BE2C (cell line): Measurements from ENCODE around the gene OR1E1. TPM values are rescaled to one million over a fixed set of nuclear protein-coding genes. Genes with fewer than 3 reads are reported as not detected.
A peak's percentile ranks its signal among the peaks of the same experiment; 100 is the strongest.
"Not testable (repeated sequence)": the region's sequence is repeated elsewhere in the genome, so short reads cannot be mapped to it uniquely, and the experiment has no call there.

Source experiments
- DNase-seq: peaks from one replicate; pipeline ENCODE4 v3.0.0-alpha.2; 2020
- H3K27me3 ChIP-seq: fragments of 250-450 bp; sonication (Bioruptor Pico); 2 replicates; pipeline ENCODE4 v1.5.1; 2020; ENCODE audit warnings: mild to moderate bottlenecking
- H3K36me3 ChIP-seq: fragments of 250-450 bp; sonication (Bioruptor Pico); 2 replicates; pipeline ENCODE4 v1.5.1; 2020; ENCODE audit warnings: mild to moderate bottlenecking
- H3K4me1 ChIP-seq: fragments of 250-450 bp; sonication (Bioruptor Pico); 2 replicates; pipeline ENCODE4 v1.5.1; 2020
- H3K4me3 ChIP-seq: 2 replicates; pipeline ENCODE4 v1.5.1; 2011; ENCODE audit warnings: low read depth, low read length
- H3K9me3 ChIP-seq: fragments of 250-450 bp; sonication (Bioruptor Pico); 2 replicates; pipeline ENCODE4 v1.5.1; 2020
- CTCF ChIP-seq: IDR thresholded peaks from 2 replicates; pipeline ENCODE4 v1.5.1; 2012; ENCODE audit warnings: mild to moderate bottlenecking, low read depth, low read length
- polyA plus RNA-seq: library from polyadenylated mRNA; unstranded; fragments of >200 nt; gene quantifications from one replicate; pipeline ENCODE4 v1.2.1, GENCODE V29; 2012; ENCODE audit warnings: low read depth, missing spikeins; ENCODE audit not compliant: insufficient read length, insufficient read depth

Gene OR1E1
- polyA plus RNA-seq, result not detected

DNA sequence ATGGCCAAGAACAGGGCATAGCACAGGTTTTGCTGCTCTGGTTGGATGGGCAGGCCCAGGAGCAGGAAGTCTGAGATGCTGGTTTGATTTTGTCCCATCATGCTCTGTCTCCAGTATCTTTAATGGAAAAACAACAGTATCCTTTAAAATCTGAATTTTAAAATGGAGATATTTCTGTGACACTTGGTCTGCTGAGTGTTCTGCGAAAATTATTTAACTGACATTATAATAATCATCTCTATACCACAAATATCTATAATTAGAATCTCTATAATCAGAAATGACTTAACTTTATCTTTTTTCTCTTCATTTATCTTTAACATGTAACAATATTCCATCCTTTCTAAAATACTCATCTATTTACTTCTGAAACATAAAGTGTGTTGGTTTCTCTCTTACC is at the start of gene OR1E1:
Gene OR1E1, minus strand, starts transcription at position 101 of the 400 bp plus-strand sequence. Its CDS starts 0 bp downstream, at position 101.
- Histone ChIP-seq H3K4me3 (no peak within 1 kb of the TSS), H3K4me1 (no peaks in the 10 kb centered on the region), H3K9me3 (no peaks in the 10 kb centered on the region), H3K36me3 (no peaks in the 10 kb centered on the region), H3K27me3 (no peaks in the 10 kb centered on the region)
- DNase-seq, result no peak
- TF ChIP-seq CTCF, result no peak

DNA sequence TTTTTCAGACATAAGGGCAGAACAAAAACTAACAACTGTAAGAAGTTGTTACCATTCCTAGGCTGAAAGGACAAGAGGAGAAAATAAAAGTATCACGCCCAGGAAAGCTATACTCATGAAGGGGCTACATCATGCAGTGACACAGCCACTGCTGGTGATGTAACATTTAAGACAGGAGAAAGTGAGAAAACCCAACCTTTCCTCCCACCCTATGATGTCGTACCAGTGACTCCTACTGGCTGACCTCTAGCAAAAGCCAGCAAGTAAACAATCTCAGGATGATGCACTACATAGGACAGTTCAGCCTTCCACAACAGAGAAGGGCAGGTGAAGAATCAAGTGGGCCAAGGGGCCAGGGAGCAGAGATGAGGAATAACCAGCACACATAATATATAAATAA is 49.4 kb upstream of the OR1E1 start:
- Histone ChIP-seq H3K4me1 (no peaks in the 10 kb centered on the region), H3K36me3 (no peaks in the 10 kb centered on the region), H3K27me3 (no peaks in the 10 kb centered on the region), H3K9me3 (no peaks in the 10 kb centered on the region), H3K4me3 (no peak overlapping the region)
- no peak for DNase-seq
- peak; percentile 32; the same call in 1 of the 2 replicates for TF ChIP-seq CTCF

DNA sequence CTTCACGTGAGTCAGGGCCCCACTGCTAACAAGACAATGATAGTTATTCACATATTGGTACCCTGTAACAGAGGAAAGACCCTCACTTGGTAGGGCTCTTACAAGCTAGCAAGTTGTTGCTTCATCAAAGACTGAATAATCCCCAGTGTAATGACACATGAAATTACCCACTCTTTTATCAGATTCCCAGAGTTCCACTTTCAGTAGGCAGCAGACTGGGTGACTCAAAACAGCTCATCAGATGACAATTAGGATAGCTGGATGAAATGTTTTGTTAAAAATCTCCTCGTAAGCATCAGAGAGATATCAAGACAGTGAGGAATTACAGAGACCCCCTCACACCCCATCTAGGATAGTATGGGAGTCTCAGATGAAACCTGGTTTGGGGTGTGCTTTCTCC is 42.2 kb upstream of the OR1E1 start:
- no peaks in the 10 kb centered on the region; the same call in 1 of the 2 replicates for H3K27me3 ChIP-seq
- H3K9me3 ChIP-seq, result no peaks in the 10 kb centered on the region
- no peak overlapping the region for H3K4me3 ChIP-seq
- no peaks in the 10 kb centered on the region for H3K36me3 ChIP-seq
- H3K4me1 ChIP-seq, result no peaks in the 10 kb centered on the region
- TF ChIP-seq CTCF, result no peak
- DNase-seq, result no peak

- Histone ChIP-seq H3K36me3 (no peaks in the 10 kb centered on the region), H3K27me3 (no peaks in the 10 kb centered on the region; the same call in 1 of the 2 replicates), H3K4me1 (no peaks in the 10 kb centered on the region), H3K4me3 (no peak overlapping the region), H3K9me3 (no peaks in the 10 kb centered on the region)
- no peak for DNase-seq
- TF ChIP-seq CTCF, result no peak
Observed at GRCh38 chr17:3438368-3438767, 40.2 kb upstream of the OR1E1 start.

DNA sequence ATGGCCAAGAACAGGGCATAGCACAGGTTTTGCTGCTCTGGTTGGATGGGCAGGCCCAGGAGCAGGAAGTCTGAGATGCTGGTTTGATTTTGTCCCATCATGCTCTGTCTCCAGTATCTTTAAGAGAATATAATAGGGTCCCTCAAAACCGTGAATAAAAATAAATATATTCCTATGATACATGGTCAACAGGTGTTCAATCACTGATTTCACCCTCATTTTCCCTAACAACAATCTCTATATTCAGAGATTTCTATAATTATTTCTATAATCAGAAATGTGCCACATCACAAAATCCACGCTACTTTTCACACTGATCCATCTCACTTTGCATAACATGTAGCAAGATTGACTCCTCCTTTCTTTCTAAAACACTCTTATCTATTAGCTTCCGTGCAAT is 35.5 kb upstream of the OR1E1 start, which contains the start of gene OR1E2:
Gene OR1E2, minus strand, starts transcription at position 101 of the 400 bp plus-strand sequence. Its CDS starts 0 bp downstream, at position 101.
- Histone ChIP-seq H3K4me3 (no peak within 1 kb of the TSS), H3K36me3 (no peaks in the 10 kb centered on the region), H3K27me3 (no peaks in the 10 kb centered on the region; the same call in 1 of the 2 replicates), H3K9me3 (no peaks in the 10 kb centered on the region), H3K4me1 (no peaks in the 10 kb centered on the region)
- no peak for DNase-seq
- no peak for TF ChIP-seq CTCF

GRCh38 chr17:3433215-3433614 is 35.0 kb upstream of the OR1E1 start:
- H3K9me3 ChIP-seq, H3K4me1 ChIP-seq, H3K36me3 ChIP-seq, DNase-seq, H3K27me3 ChIP-seq, H3K4me3 ChIP-seq: not testable (repeated sequence)

GRCh38 chr17:3418222-3418621 is 20.0 kb upstream of the OR1E1 start:
- Histone ChIP-seq H3K36me3 (no peaks in the 10 kb centered on the region), H3K4me1 (no peaks in the 10 kb centered on the region), H3K27me3 (no peaks in the 10 kb centered on the region), H3K9me3 (no peaks in the 10 kb centered on the region), H3K4me3 (no peak overlapping the region)
- no peak for DNase-seq
- TF ChIP-seq CTCF, result no peak
